ENCODE measurements around the gene JAK1.

GRCh38 chr1:64873576-64873975, 92.8 kb downstream of the JAK1 start:
- no peak for TF ChIP-seq GATA2 (IDR thresholded peaks at IDR 0.05; ENCODE audit: low read depth, low read length)
- TF ChIP-seq GATA3 (IDR thresholded peaks at IDR 0.05; ENCODE audit: low read depth, low read length): no peak

Data from SH-SY5Y (cell line).